22Rv1 (cell line): ENCODE data around the gene ITGAV.

Source experiments
- H3K27ac ChIP-seq: fragments of 450-650 bp; 2 replicates; pipeline ENCODE4 v1.5.1; 2017
- ZFX ChIP-seq: fragments of 450-650 bp; IDR thresholded peaks from 2 replicates; pipeline ENCODE4 v1.6.1; 2017; ENCODE audit warnings: antibody characterized with exemption, borderline replicate concordance
- TF ChIP-seq, protein P1 (sequence below): fragments of 450-650 bp; IDR thresholded peaks from 2 replicates; pipeline ENCODE4 v1.5.1; 2017; ENCODE audit warnings: mild to moderate bottlenecking

ITGAV gene

DNA sequence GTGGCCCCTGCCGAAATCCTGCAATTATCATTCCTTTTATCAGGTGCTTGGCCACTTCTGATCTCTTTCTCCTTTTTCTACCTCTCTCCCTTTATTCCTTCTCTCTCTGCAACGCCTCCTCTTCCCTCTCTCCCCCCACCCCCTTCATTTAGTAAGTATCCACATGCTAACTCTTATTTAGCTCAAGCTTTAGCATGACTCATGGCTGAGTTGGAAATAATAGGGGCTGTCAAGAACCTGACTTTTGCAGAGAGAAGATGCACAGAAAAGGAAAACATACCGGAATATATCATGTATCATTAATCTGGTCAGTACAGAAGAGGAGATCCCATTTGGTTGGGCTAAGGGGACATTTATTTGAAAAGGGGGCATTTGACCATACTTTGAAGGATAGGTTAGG is 137.1 kb downstream of the ITGAV start:
- no peak for TF ChIP-seq ZFX
- TF ChIP-seq, protein P1, sequence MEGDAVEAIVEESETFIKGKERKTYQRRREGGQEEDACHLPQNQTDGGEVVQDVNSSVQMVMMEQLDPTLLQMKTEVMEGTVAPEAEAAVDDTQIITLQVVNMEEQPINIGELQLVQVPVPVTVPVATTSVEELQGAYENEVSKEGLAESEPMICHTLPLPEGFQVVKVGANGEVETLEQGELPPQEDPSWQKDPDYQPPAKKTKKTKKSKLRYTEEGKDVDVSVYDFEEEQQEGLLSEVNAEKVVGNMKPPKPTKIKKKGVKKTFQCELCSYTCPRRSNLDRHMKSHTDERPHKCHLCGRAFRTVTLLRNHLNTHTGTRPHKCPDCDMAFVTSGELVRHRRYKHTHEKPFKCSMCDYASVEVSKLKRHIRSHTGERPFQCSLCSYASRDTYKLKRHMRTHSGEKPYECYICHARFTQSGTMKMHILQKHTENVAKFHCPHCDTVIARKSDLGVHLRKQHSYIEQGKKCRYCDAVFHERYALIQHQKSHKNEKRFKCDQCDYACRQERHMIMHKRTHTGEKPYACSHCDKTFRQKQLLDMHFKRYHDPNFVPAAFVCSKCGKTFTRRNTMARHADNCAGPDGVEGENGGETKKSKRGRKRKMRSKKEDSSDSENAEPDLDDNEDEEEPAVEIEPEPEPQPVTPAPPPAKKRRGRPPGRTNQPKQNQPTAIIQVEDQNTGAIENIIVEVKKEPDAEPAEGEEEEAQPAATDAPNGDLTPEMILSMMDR: no peak
- H3K27ac ChIP-seq: no peak overlapping the region

DNA sequence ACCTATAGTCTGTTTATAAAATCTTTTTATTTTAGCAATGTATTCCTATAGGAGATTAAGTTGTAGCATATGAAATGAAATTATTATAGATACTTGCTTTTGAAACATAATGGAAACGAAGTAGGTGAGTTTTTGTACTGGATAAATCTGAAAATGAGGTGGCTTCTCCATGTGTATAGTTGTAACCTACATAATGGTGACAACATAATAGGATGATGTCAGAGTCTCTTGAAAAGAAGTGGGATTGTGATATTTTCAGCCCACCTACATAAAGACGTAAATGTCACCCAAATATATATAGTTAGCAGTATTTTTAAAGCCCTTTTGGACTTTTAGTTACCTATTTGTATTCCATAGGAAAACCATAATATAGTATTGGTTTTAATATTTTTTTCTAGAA is 138.8 kb downstream of the ITGAV start:
- TF ChIP-seq, protein P1: no peak
- no peak for TF ChIP-seq ZFX
- no peak overlapping the region for H3K27ac ChIP-seq
